Femur (tissue), 1 donor: ENCODE data around the gene ECE1.
A peak's percentile ranks its signal among the peaks of the same experiment; 100 is the strongest.

Source experiments
- DNase-seq: peaks from one replicate; pipeline ENCODE4 v3.0.0-alpha.2; 2017

The ECE1 gene

GRCh38 chr1:21289700-21290545, at the start of gene ECE1:
Gene ECE1 (minus strand): TSS chr1:21290463. CDS start chr1:21290414, 49 bp downstream.
- DNase-seq, result peak; percentile 63

DNA sequence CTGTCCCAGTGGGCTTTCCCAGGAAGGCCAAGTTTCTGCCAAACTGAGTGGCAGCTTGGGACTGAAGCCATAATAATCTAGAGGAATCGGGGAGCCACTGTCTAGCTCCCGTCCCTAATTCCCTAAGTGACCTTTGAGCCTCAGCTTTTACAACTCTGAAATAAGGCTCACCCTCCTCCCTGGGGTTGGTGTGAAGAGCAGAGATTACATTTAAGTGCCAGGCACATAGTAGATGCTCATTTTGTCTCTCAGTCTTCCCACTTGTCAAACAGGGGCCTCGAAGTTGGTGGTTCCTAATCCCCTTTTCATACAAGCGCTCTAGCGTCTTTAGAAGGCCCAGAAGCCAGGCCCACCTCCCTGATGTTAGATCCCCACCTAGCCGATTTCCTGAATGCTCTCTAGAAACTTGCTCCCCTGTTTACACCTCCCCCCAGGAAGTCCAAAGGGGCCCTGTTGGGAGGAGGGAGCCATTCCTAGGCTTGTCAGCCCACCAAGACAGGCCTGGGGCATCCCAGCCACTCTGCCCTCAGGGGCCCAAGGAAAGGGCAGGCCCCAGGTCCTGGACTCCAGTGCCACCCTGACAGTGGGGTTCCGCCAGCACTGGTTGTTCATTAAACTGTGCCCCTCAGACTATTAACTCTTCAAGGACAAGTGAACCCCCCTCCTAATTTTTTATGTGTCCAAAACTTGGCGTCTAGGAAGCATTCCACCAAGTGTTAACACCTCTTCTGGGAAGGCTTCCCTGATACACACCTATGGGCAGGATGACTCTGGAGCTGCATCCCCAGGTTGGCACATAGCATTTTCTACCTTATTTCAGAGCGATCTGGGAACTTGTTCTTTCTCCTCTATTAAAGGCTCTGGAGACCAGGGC, 49.3 kb upstream of the ECE1 start:
- DNase-seq, result no peak

DNA sequence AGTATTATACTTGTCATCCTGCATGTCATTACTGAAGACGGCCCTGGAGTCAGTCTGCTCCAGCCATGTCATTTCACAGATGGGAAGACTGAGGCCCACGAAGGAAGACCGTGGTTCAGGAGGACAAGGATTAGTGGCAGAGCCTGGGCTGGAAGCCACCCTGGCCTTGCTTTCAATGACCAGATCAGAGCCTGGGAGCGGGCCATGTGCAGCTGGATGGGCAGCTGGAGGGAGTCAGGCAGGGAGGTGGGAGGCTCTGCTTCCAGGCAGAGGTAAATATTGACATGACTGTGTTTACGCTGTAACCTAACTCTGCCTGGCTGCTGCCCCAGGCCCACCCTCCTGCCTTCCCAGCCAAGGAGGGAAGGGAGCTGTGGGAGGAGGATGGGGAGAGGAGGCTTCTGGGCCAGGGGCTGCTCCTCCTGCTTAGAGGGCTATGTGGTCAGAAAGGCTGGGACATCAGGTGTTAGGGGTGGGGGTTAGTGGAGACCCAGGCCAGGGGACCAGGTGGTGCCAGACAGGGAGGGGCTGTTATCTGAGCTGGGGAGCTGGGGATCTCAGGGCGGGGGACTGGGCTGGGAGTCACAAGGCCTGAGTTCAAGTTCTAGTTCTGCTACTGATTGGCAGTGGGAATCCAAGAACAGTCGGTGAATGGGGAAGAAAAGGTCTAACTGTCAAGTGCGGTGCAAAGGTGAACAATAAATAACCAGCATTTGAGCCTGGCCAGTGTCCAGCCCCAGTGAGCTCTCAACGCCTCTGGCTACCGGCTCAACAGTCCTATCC, 48.5 kb upstream of the ECE1 start:
- peak; percentile 93 for DNase-seq

- peak; percentile 88 for DNase-seq
Observed at GRCh38 chr1:21337928-21338572, 47.8 kb upstream of the ECE1 start.

DNA sequence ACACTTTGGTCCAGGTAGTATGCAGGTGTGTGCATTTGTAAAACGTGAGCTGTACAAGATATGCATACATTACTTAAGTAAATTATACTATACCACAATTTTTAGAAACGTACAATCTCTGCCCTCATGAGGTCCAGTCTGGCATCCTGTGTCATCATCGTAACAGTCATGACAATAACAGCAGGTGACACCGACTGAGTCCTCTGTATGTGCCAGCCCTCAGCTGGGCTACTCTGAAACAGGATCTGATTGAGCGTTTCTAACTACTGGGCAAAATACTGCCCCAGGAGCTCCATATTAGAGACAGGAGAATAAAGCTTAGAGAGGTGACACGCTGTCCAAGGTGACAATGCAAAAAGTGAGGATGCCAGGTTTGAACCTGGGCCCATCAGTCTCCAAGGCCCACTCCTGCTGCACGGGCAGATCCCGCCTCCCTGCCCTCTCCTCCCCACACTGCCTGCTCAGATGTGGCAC, 47.2 kb upstream of the ECE1 start:
- DNase-seq, result no peak

DNA sequence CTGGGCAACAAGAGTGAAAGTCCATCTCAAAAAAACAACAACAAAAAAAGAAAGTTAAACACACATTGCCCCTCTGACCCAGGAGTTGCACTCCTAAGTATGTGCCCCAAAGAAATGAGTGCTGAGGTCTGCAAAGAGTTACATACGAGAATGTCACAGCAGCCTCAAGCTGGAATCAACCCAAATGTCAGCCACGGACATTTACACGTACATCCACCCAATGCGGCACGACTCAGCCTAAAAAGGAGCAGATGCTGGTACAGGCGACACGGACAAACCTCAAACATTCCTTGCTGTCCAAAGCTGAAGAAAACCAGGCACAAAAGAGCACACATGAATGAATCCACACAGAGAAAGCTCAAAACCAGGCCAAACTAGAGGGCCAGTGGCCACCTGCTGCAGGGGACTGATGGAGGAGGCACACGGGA, 46.8 kb upstream of the ECE1 start:
- DNase-seq, result no peak

GRCh38 chr1:21335750-21336224, 45.5 kb upstream of the ECE1 start:
- DNase-seq, result no peak

- no peak for DNase-seq
Observed at GRCh38 chr1:21335088-21335691, 44.9 kb upstream of the ECE1 start.

GRCh38 chr1:21334214-21335087, 44.2 kb upstream of the ECE1 start:
- DNase-seq, result peak; percentile 86

DNA sequence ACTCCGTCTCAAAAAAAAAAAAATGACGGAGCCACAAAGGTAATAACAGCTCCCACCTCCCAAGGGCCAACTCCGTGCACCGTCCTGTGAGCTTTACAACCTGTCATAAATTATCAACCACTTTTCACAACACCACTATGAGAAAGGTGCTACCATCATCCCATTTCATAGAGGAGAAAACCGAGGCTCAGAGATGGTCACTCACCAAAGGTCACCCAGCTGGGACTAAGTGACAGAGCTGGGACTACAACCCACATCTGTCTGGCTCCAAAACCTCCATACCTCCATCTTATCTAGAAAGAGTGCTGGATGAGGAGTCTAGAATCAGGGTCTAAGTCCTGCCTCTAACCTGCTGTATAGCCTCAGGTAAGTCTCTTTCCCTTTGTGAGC, 43.6 kb upstream of the ECE1 start:
- no peak for DNase-seq

DNA sequence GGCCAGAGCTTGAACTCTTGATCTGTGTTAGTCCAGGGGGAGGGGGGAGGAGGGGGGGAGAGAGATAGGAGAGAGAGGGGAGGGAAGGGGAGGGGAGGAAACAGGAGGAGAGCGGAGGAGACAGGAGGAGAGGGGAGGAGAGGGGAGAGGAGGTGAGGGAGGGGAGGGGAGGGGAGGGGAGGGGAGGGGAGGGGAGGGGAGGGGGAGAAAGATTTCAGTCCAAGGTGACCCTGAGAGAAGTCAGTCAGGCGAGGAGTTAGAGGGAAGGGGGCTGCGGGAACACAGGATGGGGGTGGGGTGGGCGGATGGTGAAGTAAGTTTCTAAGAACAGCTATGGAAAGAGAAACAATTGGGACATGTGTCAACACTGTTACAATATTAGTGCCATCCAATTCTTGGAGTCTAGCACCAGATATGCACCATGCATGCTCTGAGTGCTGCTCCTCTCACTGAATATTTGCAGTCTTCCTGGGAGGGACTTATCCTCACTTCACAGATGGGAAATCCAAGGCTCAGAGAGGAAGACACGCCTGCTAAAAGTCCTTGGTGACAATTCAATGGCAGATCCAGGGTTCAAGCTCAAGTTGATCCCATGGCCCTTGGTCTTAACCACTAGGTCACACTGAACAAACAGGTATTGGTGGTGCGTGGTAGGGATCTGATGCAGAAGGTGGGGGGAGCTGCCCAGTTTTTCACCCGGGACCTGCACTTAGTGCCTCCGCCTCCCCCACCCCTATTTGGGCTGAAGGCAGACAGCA, 42.5 kb upstream of the ECE1 start:
- DNase-seq, result no peak

DNA sequence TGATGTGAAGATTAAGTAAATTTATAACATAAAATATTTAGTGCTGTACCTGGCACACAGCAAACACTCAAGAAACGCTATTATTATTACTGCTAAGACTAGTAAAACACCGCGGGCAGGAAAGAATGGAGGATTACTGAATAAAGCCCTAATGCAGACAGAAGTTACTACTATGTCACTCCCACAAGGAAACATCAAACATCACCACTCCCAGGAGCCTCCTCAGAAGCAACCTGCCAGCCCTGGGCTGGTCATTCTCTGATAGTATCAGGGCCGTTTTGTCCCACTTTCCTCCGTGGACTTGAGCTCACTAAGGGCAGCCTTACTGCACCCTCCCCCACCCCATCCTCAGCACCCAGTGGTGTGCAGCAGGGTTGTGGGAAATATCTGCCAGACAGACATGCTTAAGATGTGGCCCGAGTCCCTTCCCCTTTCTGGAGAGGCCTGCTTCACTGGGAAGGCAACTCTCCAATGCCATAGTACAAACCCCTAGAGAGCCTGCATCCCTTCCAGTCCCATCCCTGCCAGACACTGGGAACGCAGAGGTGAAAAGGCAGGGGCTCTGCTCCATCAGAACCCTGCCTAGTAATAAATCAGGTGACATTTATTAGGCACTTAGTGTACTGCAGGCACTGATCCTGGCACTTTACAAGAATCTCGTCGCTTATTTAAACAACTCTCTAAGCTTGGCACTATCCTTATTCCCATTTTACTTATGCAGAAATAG, 41.7 kb upstream of the ECE1 start:
- no peak for DNase-seq

DNA sequence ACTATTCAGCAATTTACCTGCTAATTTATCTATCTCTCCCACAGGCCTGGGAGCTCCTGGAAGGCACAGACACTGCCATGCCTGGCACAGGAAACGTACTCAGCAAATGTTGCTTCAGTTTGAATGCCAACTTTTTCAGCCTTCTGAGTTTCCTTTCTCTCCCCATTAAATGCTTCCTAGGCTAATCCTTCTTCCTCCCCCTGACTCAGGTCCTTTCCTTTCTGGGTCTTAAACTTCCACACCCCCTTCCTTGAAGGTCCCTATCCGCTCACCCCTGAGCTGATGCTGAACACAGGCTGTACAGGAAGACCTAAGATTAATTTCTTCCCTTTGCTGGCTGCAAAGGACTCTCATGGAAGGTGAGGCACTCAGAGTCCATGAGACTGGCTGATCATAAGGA, 40.3 kb upstream of the ECE1 start:
- no peak for DNase-seq

GRCh38 chr1:21329209-21329844, 39.1 kb upstream of the ECE1 start:
- no peak for DNase-seq

- DNase-seq, result no peak
Observed at GRCh38 chr1:21327566-21328323, 37.5 kb upstream of the ECE1 start.

DNA sequence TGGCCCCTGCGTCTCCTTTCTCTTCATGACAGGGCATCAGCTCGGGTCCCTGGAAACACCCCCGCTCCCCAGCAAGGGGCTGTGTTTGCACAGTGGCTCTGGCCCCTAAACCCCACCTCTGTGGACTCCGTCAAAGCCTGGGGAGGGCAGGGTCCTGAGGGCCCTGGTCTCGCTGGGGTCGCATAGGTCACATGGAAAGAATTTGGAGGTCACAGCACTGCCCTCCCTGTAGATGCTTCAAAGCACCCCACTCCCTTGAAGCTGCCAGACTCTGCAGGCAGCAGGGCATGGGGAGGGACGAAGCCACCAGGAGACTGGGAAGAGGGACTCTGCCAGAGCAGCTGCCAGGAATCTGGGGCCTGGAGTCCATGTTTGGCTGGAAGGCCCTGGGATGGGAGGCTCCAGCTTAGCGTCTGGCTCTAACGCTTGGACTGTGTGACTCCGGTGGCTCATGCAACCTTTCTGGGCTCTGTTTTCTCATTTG, 36.6 kb upstream of the ECE1 start:
- DNase-seq, result peak; percentile 76

GRCh38 chr1:21325731-21326387, 35.6 kb upstream of the ECE1 start:
- no peak for DNase-seq
